Muscle of leg (tissue), 11 donors: Measurements from ENCODE around the gene DHH. TPM values are rescaled to one million over a fixed set of nuclear protein-coding genes. Genes with fewer than 3 reads are reported as not detected.
"Not testable (repeated sequence)": the region's sequence is repeated elsewhere in the genome, so short reads cannot be mapped to it uniquely, and the experiment has no call there.

ENCODE experiments used
- DNase-seq: peaks from one replicate; pipeline ENCODE4 v3.0.0; 2013
- H3K27ac ChIP-seq: one replicate; pipeline ENCODE4 v1.5.1; 2013; ENCODE audit warnings: mild to moderate bottlenecking, low read length, control low read depth
- H3K27me3 ChIP-seq: one replicate; pipeline ENCODE4 v1.6.1; 2013; ENCODE audit warnings: low read length; ENCODE audit not compliant: control insufficient read depth, insufficient read depth
- H3K36me3 ChIP-seq: one replicate; pipeline ENCODE4 v1.6.1; 2013; ENCODE audit warnings: low read length; ENCODE audit not compliant: control insufficient read depth, insufficient read depth
- H3K4me1 ChIP-seq: one replicate; pipeline ENCODE4 v1.6.1; 2013; ENCODE audit warnings: low read length; ENCODE audit not compliant: control insufficient read depth, insufficient read depth
- H3K4me3 ChIP-seq: one replicate; pipeline ENCODE4 v1.5.1; 2013; ENCODE audit warnings: low read length, control low read depth
- H3K9me3 ChIP-seq: replicated peaks from 2 replicates; pipeline ENCODE4 v1.6.1; 2013; ENCODE audit warnings: low read depth, low read length; ENCODE audit not compliant: control insufficient read depth
- WGBS: methylation state at CpG from one replicate; pipeline ENCODE4 v1.1.5; 2013; ENCODE audit warnings: missing lambda C conversion rate; ENCODE audit not compliant: insufficient coverage; 5-methylcytosine and 5-hydroxymethylcytosine counted together
- polyA plus RNA-seq, 8 donors: library from polyadenylated mRNA; unstranded; fragments of 120-200 nt; gene quantifications; one replicate each; pipeline versions ENCODE4 v1.2.1 to v1.2.3, GENCODE V29; 2013; ENCODE audit warnings: inconsistent platforms in 1 of 8, low replicate concordance in 1 of 8; ENCODE audit not compliant: insufficient read length in 8 of 8, insufficient read depth in 1 of 8
- total RNA-seq: library from RNA; stranded (reverse); fragments of 120-200 nt; gene quantifications from one replicate; pipeline ENCODE4 v1.2.4, GENCODE V29; 2013

Gene DHH
- total and polyA plus RNA-seq, 9 donors = 0.42 to 3.4 (median 1.1) TPM

- no peaks in the 10 kb centered on the region for H3K36me3 ChIP-seq
- peak; percentile 84 for DNase-seq
- H3K4me1 ChIP-seq = peaks cover 8% of the 10 kb centered on the region
- H3K4me3 ChIP-seq = no peak overlapping the region
- H3K27ac ChIP-seq = peak overlapping the region; percentile 67
- no peaks in the 10 kb centered on the region for H3K9me3 ChIP-seq
- H3K27me3 ChIP-seq = no peaks in the 10 kb centered on the region
- WGBS = 78% methylated on average over 1 of the region's 1 CpG
These were observed 14.8 kb downstream of the DHH start for GRCh38 chr12:49079793-49080192.

- no peak for DNase-seq
- no peaks in the 10 kb centered on the region for H3K9me3 ChIP-seq
- peaks cover 13% of the 10 kb centered on the region for H3K4me1 ChIP-seq
- H3K36me3 ChIP-seq = peaks cover 3% of the 10 kb centered on the region
- no peaks in the 10 kb centered on the region for H3K27me3 ChIP-seq
- H3K27ac ChIP-seq = no peak overlapping the region
- no peak overlapping the region for H3K4me3 ChIP-seq
- no CpG with 5 or more reads among the region's 11 CpGs for WGBS
These were observed 23.6 kb downstream of the DHH start for GRCh38 chr12:49070971-49071370.

DNA sequence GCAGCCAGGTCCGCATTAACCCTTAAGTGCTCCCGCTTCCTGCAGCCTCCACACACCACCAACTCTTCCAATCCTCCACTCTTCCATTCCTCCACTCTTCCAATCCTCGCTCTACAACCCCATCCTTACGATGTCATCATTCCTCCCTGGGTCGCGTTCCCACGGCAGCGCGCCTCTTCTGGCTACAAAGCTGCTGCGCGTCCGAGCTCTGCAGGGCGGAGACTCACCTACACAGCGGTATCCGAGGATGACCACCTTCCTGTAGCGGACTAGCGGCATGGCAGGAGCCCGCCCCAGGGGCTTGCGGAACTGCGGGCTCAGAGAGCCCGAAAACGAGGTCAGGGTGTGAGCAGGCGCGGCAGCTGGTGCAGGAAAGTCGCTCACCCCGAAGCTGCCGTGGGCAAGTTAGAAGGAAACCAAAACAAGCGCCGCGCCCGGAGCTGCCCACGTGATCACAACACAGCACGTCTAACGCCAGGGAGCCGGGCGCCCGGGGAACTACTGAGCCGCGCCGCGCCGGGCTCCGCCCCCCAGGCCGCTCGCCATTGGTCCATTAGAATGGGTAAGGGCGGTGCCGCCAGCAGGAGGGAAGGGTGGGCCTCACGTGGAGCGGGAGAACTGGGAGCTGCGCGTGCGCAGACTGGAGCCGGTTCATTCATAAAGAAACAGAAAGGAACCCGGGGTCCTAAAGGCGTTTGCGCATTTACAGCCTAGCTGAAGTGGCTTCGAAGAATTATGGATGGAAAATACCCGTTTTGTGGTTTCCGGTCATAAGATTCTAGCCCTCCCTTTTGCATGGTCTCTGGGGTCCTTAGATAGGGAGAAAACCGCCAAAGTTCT is 24.9 kb downstream of the DHH start, which contains the start of gene RHEBL1:
TSS of gene RHEBL1 (minus strand) at position 473 of the 840 bp plus-strand sequence. CDS start at position 279, 194 bp downstream.
- Histone ChIP-seq H3K27ac (peak within 1 kb of the TSS; percentile 80), H3K4me3 (peak within 1 kb of the TSS; percentile 90), H3K27me3 (no peaks in the 10 kb centered on the region), H3K9me3 (no peaks in the 10 kb centered on the region), H3K4me1 (peaks cover 13% of the 10 kb centered on the region), H3K36me3 (peaks cover 8% of the 10 kb centered on the region)
- under 1% methylated on average over 59 of the region's 60 CpGs for WGBS
- DNase-seq = peak; percentile 98

GRCh38 chr12:49068879-49069506 is 25.6 kb downstream of the DHH start:
- no peaks in the 10 kb centered on the region for H3K27me3 ChIP-seq
- H3K36me3 ChIP-seq = peaks cover 8% of the 10 kb centered on the region
- H3K4me3 ChIP-seq = peak overlapping the region; percentile 90
- no peak for DNase-seq
- H3K4me1 ChIP-seq = peaks cover 13% of the 10 kb centered on the region
- WGBS = under 1% methylated on average over 15 of the region's 21 CpGs
- no peaks in the 10 kb centered on the region for H3K9me3 ChIP-seq
- peak overlapping the region; percentile 80 for H3K27ac ChIP-seq

GRCh38 chr12:49066120-49066519 is 28.5 kb downstream of the DHH start:
- 73% methylated on average over 4 of the region's 4 CpGs for WGBS
- H3K9me3 ChIP-seq = no peaks in the 10 kb centered on the region
- no peak for DNase-seq
- peaks cover 8% of the 10 kb centered on the region for H3K36me3 ChIP-seq
- H3K4me1 ChIP-seq = peaks cover 16% of the 10 kb centered on the region
- H3K27me3 ChIP-seq = no peaks in the 10 kb centered on the region
- H3K27ac ChIP-seq = no peak overlapping the region
- no peak overlapping the region for H3K4me3 ChIP-seq

DNA sequence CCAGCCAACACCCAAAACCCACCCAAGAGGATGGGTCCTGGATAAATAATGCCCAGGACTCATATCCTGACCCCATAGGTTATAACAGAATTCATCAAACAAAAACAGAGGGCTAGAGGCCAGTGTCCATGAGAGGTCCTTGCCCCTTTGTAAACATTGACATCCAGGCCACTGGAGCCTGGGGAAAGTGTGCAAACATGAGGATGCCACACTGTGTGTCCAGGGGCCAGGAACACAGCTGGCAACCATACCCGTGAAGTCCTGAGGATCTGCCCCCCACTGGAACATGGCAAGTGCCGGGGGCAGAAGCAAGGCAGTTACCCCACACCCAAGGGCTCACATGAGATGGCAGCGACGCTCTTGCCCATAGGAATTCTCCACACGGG is 29.8 kb downstream of the DHH start:
- Histone ChIP-seq H3K9me3 (no peaks in the 10 kb centered on the region), H3K27me3 (no peaks in the 10 kb centered on the region), H3K4me3 (no peak overlapping the region), H3K4me1 (peaks cover 12% of the 10 kb centered on the region), H3K36me3 (peaks cover 8% of the 10 kb centered on the region), H3K27ac (no peak overlapping the region)
- WGBS = 50% methylated on average over 1 of the region's 5 CpGs
- no peak for DNase-seq

- H3K9me3 ChIP-seq, H3K27me3 ChIP-seq, H3K4me3 ChIP-seq, DNase-seq, H3K27ac ChIP-seq: not testable (repeated sequence)
- H3K4me1 ChIP-seq = peaks cover 25% of the 10 kb centered on the region
- 93% methylated on average over 6 of the region's 17 CpGs for WGBS
- H3K36me3 ChIP-seq = peaks cover 13% of the 10 kb centered on the region
These were observed 32.7 kb downstream of the DHH start for GRCh38 chr12:49061916-49062315.

GRCh38 chr12:49061157-49061650 is 33.4 kb downstream of the DHH start:
- no peaks in the 10 kb centered on the region for H3K27me3 ChIP-seq
- peak overlapping the region; percentile 84 for H3K4me3 ChIP-seq
- WGBS = 5% methylated on average over 9 of the region's 16 CpGs
- DNase-seq = no peak
- H3K36me3 ChIP-seq = peaks cover 12% of the 10 kb centered on the region
- no peaks in the 10 kb centered on the region for H3K9me3 ChIP-seq
- H3K27ac ChIP-seq = no peak overlapping the region
- peaks cover 29% of the 10 kb centered on the region for H3K4me1 ChIP-seq

DNA sequence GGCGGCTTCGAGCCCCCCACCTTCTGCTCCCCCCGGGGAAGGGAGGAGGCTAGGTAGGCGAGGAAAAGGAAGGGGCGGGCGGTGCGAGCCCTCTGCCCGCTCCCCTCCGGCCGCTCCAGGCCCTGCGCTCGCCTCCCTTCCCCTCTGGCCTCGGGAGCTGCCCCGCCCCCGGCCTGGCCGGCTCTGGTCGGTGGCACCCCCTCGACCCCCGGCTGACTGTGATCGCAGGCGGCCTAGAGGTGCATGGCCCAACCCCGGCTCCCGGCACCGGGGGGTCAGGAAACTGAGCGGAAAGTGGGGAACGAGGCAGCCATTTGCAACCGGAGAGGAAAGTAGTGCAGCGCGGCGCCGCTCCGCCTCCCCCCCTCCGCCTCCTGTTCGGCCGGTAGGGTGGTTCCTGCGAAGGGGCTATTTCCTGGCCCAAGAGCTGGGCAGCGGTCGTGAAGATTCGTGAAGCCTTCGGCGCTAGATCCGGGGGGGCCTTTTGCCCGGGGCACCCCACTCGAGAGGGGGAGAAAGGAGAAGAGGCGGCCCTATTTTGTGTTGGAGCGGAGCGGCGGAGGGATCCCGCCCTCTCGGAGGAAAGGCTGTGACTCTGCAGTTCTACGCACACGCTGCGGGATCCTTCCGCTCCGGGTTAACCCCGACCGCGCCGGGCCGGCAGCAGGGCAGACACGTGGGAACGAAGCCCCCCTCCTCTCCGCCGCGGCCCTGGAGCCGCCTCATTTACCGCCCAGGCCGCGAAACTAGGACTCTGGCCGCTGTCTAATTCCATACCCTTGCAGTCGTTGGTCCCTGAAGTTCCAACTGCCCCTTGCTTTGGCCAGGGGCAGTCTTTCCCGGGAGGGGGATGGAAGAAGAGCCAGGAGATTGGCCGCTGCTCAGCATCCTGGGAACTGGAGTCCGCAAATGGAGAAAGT is 34.1 kb downstream of the DHH start, which contains the start of gene KMT2D:
TSS of gene KMT2D (minus strand) at position 558 of the 920 bp plus-strand sequence. CDS start 5,470 bp downstream, outside the sequence.
- peaks cover 36% of the 10 kb centered on the region for H3K4me1 ChIP-seq
- H3K4me3 ChIP-seq = peak within 1 kb of the TSS; percentile 84
- no peaks in the 10 kb centered on the region for H3K9me3 ChIP-seq
- peak within 1 kb of the TSS; percentile 97 for H3K27ac ChIP-seq
- DNase-seq = peak; percentile 98
- WGBS = under 1% methylated on average over 56 of the region's 74 CpGs
- H3K27me3 ChIP-seq = no peaks in the 10 kb centered on the region
- peaks cover 16% of the 10 kb centered on the region for H3K36me3 ChIP-seq
